ENCODE data around the gene RGS13. TPM values are rescaled to one million over a fixed set of nuclear protein-coding genes. Genes with fewer than 3 reads are reported as not detected.

RGS13 gene
- total and polyA plus RNA-seq, 4 donors, result 0.14 to 1.3 (median 0.51) TPM

GRCh38 chr1:192639607-192640368 is 3.8 kb downstream of the RGS13 start:
- Histone ChIP-seq H3K27ac (ENCODE audit: low read depth in 1 of 2, low read length in 1 of 2) (no peak overlapping the region), H3K4me1 (ENCODE audit: control insufficient read depth in 5 of 5, insufficient read depth in 5 of 5, low read length in 5 of 5) (peaks cover 0 to 40% (median 0%) of the 10 kb centered on the region in 5 donors), H3K4me3 (no peak overlapping the region), H3K27me3 (ENCODE audit: control insufficient read depth in 3 of 3, insufficient read depth in 3 of 3, low read length in 2 of 3) (no peaks in the 10 kb centered on the region), H3K36me3 (ENCODE audit: control insufficient read depth in 4 of 4, insufficient read depth in 4 of 4, low read length in 4 of 4) (no peaks in the 10 kb centered on the region), H3K9me3 (ENCODE audit: control insufficient read depth in 4 of 4, insufficient read depth in 3 of 4, low read length in 3 of 4) (no peaks in the 10 kb centered on the region), H3K9ac (ENCODE audit: insufficient read depth in 1 of 2, low read length in 2 of 2) (no peak overlapping the region)
- ATAC-seq (ENCODE audit: insufficient read depth, low FRiP score) (no peak), DNase-seq (peak in 2 of 3 donors; percentile 71 to 77)
- TF ChIP-seq CTCF (IDR thresholded peaks at IDR 0.05; ENCODE audit: control extremely low read depth, extremely low read depth), result no peak
- WGBS, 2 donors, result 52 to 58% methylated on average over 4 of the region's 4 CpGs

GRCh38 chr1:192652159-192652558 is 16.2 kb downstream of the RGS13 start:
- H3K9ac ChIP-seq (ENCODE audit: insufficient read depth in 1 of 2, low read length in 2 of 2), result no peak overlapping the region
- WGBS, 2 donors, result 91 to 100% methylated on average over 1 of the region's 1 CpG
- no peak overlapping the region for H3K4me3 ChIP-seq
- H3K27me3 ChIP-seq (ENCODE audit: control insufficient read depth in 3 of 3, insufficient read depth in 3 of 3, low read length in 2 of 3), result no peaks in the 10 kb centered on the region
- no peaks in the 10 kb centered on the region for H3K36me3 ChIP-seq (ENCODE audit: control insufficient read depth in 4 of 4, insufficient read depth in 4 of 4, low read length in 4 of 4)
- H3K27ac ChIP-seq (ENCODE audit: low read depth in 1 of 2, low read length in 1 of 2), result no peak overlapping the region
- DNase-seq (no peak), ATAC-seq (ENCODE audit: insufficient read depth, low FRiP score) (no peak)
- H3K4me1 ChIP-seq (ENCODE audit: control insufficient read depth in 5 of 5, insufficient read depth in 5 of 5, low read length in 5 of 5), result peaks cover 0 to 8% (median 0%) of the 10 kb centered on the region in 5 donors
- TF ChIP-seq CTCF (IDR thresholded peaks at IDR 0.05; ENCODE audit: control extremely low read depth, extremely low read depth), result no peak
- no peaks in the 10 kb centered on the region for H3K9me3 ChIP-seq (ENCODE audit: control insufficient read depth in 4 of 4, insufficient read depth in 3 of 4, low read length in 3 of 4)

GRCh38 chr1:192654120-192654519 is 18.2 kb downstream of the RGS13 start:
- Histone ChIP-seq H3K36me3 (ENCODE audit: control insufficient read depth in 4 of 4, insufficient read depth in 4 of 4, low read length in 4 of 4) (no peaks in the 10 kb centered on the region), H3K4me1 (ENCODE audit: control insufficient read depth in 5 of 5, insufficient read depth in 5 of 5, low read length in 5 of 5) (peaks cover 0 to 12% (median 0%) of the 10 kb centered on the region in 5 donors), H3K9me3 (ENCODE audit: control insufficient read depth in 4 of 4, insufficient read depth in 3 of 4, low read length in 3 of 4) (no peaks in the 10 kb centered on the region), H3K27me3 (ENCODE audit: control insufficient read depth in 3 of 3, insufficient read depth in 3 of 3, low read length in 2 of 3) (no peaks in the 10 kb centered on the region), H3K4me3 (no peak overlapping the region), H3K9ac (ENCODE audit: insufficient read depth in 1 of 2, low read length in 2 of 2) (no peak overlapping the region), H3K27ac (ENCODE audit: low read depth in 1 of 2, low read length in 1 of 2) (no peak overlapping the region)
- no peak for ATAC-seq (ENCODE audit: insufficient read depth, low FRiP score)
- no peak for DNase-seq
- TF ChIP-seq CTCF (IDR thresholded peaks at IDR 0.05; ENCODE audit: control extremely low read depth, extremely low read depth), result no peak
